HG03558 (cell line): ENCODE measurements around the gene ACTA2.
A peak's percentile ranks its signal among the peaks of the same experiment; 100 is the strongest.

Source experiments
- ATAC-seq: cut with Tn5 transposase; IDR thresholded peaks from one replicate; pipeline ENCODE4 v1.9.1; 2021; ENCODE audit warnings: moderate number of reproducible peaks; ENCODE audit not compliant: unreplicated experiment; ENCODE audit errors: extremely low read depth

The ACTA2 gene

GRCh38 chr10:88898727-88899126 is 53.8 kb downstream of the ACTA2 start:
- ATAC-seq: no peak

- ATAC-seq: no peak
These were observed 55.3 kb downstream of the ACTA2 start for GRCh38 chr10:88896994-88897853.

- no peak for ATAC-seq
These were observed 56.1 kb downstream of the ACTA2 start for GRCh38 chr10:88896372-88896993.

GRCh38 chr10:88895250-88895649 is 57.3 kb downstream of the ACTA2 start:
- no peak for ATAC-seq

- no peak for ATAC-seq
These were observed 59.0 kb downstream of the ACTA2 start for GRCh38 chr10:88893611-88894010.

- no peak for ATAC-seq
These were observed 60.2 kb downstream of the ACTA2 start for GRCh38 chr10:88892222-88892967.

- ATAC-seq: no peak
These were observed 61.7 kb downstream of the ACTA2 start for GRCh38 chr10:88890681-88891381.

GRCh38 chr10:88889559-88890337 is 62.8 kb downstream of the ACTA2 start:
- ATAC-seq: peak; percentile 48

- no peak for ATAC-seq
These were observed 63.6 kb downstream of the ACTA2 start for GRCh38 chr10:88888810-88889445.

- no peak for ATAC-seq
These were observed 66.0 kb downstream of the ACTA2 start for GRCh38 chr10:88886557-88886956.
